ENCODE measurements around the gene ABLIM2.

Gene ABLIM2

DNA sequence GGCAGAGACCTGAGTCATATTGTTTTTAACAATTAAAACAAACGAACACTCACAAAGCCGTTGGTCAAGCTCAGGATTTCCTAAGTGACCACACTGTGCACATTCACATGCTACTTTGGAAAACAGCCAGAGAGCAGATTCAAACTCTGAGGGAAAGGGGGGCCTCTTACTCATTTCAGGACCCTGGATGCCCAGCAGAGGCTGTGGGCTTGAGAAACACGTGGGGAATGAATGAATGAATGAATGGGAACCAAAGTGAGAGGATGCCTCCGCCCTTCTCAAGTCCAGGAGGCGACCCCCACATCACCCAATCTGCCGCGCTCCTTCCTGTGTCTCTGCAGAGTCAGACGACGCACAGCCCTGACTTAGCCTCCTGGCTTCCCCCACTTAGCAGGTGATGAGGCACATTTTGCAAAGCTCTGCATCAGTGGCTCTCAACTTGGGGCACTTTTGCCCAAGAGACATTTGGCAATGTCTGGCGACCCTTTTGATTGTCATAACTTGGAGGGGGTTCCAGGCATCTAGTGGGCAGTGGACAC is 76.0 kb downstream of the ABLIM2 start:
- no peak for DNase-seq

DNA sequence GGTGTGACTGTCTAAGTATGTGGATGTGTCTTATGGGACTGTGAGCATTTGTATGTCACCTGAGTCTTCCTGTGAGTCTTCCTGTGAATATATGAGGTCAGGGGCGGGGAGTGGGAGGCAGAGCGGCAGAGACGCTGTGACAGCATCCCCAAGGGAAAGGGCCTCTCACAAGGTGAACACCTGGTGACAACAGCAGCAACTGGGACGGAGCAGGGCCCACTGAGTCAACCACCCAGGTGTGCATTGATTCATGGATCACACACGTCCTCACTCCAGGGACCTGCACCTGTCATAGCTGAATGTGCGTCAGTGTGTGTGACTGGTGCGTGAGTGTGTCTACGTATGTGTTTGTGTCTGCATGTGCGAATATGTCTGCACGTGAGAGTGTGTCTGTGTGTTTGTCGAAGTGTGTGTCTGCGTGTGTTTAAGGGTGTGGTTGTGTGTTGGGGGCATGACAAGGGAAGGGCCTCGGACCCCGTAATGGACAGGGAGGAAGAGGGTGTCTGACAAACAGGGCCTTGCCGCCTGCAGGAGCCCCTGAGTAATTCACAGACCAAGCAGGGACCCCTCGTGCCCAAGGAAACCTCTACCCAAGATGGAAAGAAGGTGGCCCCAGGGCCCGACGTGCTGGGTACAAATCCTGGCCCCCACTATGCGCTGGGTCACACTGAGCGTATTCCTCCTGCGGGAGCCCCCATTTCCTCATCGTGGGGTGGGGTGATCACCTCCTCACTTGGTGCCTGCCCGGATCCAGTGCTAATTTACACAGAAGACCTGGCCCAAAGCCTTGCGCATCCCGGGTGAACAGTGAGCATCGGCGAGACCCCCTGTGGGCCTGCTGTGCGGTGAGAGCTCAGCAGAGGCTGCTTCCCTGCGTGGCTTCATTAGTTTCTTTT is 76.7 kb downstream of the ABLIM2 start:
- DNase-seq, result no peak

DNA sequence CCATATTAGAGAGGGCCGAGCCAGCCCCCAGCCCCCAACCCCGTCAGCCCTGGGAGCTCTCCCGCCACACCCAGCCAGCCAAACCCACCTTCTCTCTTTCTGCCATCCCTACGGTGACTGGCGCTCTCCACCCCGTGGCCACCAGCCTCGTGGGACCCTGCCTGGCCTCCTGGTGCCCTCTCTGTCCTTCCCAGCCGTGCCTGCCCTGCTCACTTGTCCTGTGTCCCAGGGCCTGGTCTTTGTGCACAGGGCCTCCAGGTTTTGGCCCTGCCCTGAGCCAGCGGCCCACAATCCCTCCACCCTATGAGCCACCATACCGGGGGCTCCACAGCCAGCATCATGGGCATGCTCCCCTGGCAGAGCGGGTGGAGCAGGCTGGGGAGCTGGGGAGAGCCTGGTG is 77.4 kb downstream of the ABLIM2 start:
- DNase-seq, result no peak

DNA sequence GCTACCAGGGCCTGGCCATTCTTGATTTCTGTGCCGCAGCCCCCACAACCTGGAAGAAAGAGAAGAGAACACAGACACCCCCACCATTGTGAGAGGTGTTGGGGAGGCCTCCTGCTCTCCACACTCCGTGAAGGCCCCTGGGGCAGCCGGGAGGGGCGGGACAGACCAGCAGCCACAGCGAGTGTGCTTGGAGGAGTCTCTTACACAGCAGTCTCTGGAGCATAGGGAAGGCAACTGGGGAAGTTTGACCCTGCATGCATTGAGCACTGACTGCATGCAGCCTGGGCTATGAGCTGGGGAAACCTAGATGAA is 77.9 kb downstream of the ABLIM2 start:
- no peak for DNase-seq

DNA sequence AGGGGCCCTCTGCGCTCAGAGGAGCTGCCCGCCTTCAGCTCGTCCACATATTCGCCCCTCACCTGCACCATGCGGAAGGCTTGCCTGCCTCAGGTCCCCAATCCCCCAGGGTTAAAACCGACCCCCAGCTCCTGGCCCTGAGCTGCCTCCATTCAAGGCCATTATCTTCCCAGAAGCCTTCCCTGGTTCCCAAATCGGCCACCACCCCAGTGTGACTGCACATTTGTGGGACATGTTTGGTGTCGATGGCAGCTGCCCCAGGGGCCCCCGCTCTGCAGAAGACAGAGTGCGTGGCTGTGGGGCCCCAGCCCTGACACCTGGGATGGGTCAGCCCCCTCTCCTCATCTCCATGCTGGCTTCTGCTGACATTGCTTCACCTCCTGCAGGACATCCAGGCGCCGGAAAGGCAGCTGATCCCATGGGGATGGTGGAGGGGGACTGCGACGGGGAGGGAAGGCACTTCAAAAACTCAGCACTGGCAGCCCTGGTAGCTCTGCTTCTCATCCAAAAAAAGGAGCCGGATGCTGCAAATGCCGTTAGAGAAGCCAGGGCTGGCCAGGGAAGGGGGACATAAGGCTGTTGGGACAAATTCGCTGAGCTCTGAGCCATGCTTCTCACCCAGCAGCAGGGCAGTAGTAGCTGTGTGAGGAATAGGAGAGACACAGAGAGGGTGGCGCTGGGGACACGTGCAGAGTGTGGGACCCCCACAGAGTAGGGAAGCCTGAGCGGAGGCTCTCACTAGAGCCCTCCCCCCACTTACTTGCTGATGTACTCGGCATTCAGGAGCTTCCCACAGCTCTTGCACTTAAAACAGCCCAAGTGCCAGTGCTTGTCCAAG is 78.5 kb downstream of the ABLIM2 start:
- no peak for DNase-seq

DNA sequence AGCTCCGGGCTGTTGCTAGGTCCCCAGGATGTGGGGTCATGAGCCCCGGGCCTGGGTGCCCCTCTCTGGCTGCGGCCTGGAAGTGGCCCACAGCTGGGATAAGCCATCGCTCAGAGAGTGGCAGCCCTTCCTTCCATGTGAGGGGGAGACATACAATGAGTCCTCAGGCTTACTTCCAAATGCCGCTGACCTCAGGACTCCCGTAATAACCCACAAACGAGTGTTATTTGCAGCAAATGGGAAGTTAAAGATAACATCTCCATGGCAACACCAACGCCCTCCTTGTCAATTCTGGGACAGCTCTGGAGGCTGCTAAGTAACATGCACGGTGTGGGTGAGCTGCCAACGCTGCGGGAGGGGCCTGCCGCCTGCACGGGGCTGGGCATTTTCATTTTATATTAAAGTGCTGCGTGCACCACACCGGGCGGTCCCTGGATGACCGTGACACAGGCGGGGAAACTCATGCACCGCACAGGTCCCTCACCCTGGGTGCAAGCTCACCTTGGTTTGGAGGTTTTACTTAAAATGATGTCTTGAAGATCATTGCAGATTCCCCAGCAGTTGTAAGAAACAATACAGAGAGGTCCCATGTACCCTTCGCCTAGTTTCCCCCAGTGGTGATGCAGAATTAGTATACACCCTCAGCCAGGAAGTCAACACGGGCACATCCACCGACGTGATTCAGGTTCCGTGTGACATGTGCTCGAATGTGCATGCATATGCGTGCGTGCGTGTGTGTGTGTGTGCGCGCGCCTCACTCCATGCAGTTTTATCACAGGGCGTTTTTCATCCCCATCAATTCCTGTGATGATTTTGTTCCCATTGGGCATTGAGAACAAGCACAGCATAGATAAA is 79.4 kb downstream of the ABLIM2 start:
- DNase-seq, result no peak

DNA sequence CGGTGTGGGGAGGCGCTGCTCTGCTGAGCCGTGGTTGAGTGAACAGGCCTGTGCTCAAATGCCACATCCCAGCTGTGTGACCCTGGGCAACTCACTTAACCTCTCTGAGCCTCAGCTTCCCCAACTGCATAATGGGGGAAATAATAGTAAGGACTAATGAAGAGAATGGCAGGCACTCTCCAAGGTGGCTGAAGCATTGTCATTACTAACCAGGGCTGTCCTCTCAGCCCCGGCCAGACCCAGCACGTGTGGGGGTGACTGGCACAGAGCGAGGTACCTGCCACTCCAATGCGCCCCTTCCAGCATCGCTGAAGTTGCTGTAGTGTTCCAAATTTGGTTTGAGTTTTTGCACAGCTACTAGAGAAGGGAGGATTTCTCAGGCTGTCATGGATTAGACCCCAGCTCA is 80.0 kb downstream of the ABLIM2 start:
- DNase-seq, result no peak

DNA sequence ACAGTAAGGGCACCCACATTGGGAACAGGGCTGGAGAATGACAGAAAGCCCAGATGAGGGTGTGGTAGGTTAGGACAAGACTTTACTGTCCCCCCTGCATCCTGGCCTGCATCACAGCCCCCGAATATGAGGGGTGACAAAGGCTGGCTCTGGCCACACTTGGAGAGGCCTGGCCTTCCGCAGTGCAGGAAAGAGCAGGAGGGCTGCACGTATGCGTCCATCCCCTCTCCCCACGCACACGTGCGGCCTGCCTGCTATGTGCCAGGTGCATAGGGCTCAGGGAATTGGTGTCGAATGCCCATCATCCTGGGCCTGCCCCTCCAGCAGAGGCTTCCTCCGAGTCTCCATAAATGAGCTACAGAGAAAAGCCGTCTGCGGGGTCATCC is 80.5 kb downstream of the ABLIM2 start:
- no peak for DNase-seq

DNA sequence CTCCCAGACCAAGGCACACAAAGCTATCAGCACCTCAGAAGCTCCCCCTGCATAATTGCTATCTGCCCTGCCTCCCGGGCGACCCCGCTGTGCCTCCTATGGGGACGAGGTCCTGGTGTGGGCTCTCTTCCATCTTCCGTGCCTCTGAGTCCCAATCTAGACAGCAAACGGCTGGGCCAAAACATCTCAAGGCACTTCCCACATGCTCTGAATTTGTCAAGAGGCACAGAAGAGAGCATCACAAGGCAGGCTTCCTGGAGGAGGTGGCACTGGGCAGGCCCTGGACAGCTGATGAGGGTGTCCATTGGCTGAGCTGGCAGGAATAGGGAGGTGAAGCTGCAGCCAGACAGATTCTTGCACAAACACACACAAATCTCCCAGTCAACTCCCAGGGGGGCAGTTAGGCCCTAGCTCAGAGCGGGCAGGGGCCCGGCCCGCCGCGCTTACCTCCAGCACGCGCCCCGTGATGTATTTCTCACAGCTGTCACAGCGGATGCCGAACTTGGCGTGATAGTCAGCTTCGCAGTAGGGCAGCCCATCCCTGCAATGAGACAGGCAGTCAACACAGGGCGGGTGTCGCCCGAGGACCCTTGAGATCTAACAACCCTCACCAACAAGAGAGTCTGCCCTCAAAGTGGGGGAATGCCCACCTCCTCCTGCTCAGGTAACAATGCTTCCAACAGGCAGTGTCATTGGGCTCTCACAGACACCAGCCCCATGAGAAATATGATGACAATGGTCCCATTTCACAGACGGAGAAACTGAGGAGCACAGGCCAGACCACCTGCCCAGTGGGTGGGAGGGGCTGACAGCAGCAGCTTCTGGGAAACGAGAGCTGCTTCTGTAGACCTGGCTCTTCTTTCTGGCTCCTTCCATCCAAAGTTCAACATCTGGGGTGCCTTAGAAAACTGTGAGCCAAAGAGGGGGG is 81.2 kb downstream of the ABLIM2 start:
- DNase-seq, result no peak

DNA sequence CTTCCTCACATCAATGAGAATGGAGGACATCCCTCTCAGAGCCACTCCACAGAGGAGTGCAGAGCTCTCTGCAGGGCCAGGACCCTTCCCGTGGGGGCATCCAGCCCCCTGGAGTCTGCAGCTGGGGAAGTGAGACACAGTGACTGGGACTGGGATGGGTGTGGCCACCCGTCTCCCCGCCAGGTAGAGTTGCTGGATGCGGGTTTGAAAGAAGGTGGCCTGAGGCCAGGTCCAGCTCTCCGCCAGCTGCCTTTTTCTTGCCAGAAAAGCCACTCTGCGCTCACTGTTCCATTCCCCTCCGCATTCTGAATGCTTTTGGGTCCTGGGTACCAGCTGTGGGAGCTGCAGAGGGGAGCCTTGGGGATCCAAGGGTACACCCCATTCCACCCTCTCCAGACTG is 82.6 kb downstream of the ABLIM2 start:
- no peak for DNase-seq

DNA sequence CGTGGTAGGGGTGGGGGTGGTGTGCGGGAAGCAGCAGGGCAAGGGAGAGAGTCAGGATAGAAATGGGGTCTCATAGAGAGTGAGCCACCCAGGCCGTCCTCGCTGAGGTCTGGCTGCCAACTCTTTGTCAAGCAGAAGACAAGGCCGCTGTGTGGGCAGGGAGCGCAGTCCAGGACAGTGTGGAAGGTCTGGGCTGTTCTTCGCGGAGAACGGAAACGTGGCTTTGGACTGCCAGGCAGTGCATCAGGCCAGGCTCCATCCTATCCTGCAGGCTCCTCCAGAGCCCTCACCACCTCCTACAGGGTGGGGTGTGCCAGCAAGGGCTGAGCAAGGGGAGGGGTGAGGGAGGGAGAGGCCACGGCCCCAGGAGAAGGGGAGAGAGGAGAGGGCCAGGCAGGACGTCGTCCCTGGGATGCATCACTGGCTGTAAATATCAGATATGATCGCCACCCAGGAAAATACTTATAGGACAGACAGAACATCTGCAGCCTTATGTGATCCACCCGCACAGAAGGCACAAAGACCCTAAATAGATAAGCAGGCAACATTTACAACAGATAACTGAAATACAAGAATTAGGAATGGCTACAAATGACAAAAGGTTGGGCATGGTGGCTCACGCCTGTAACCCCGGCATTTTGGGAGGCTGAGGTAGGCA is 85.3 kb downstream of the ABLIM2 start:
- no peak for DNase-seq

DNA sequence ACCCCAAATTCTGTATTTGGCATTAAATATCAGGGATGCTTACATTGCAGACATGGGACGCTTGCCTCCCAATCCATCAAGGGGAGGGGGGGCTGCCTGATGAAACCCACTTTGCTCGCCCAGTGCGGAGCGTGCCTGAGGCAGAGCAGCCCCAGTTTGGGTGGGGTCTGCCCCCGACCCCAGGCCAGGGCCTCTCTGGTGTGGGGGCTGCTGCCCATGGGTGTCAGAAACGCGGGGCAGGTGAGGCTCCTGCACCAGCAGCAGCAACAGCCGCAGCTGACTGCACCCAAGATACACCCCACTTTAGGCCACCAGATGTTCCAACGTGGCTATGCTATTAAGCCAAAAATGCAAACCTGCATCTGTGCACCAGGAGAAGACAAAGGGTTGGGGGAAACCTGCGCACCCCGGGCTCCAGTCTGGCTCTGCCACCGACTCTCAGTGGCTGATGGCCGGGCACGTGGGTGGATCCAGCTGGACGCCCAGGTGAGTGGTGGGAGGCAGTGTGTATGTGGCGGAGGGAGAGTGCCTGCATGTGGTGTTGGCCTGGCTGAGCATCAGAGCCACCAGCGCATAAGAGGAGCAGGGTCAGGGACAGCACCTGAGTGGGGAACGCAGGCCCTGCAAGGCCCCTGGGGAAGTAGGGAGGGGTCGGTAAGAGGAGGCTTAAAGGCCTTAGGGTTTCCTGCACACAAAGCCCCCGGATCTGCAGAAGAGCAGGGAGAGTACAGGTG is 86.2 kb downstream of the ABLIM2 start:
- DNase-seq, result no peak

DNA sequence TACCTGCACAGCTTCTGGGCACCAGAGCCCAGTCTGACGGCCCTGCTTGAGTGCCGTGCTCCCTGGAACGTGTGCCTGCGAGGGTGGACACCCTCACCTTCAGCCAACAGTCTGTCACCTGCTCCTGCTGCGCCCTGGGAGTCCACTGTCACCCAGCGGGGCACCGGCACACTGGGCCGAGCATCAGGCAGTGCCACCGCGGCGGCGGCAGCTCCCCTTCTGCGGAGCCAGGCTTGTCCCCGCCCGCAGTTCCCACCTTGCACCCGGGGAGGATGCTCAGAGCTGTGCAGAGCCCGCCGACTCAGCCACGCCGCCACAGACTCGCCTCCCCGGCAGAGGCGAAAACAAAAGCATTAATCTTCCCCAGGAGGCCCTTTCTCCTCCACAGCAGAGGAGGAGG is 86.8 kb downstream of the ABLIM2 start:
- DNase-seq, result peak; percentile 49 to 82

DNA sequence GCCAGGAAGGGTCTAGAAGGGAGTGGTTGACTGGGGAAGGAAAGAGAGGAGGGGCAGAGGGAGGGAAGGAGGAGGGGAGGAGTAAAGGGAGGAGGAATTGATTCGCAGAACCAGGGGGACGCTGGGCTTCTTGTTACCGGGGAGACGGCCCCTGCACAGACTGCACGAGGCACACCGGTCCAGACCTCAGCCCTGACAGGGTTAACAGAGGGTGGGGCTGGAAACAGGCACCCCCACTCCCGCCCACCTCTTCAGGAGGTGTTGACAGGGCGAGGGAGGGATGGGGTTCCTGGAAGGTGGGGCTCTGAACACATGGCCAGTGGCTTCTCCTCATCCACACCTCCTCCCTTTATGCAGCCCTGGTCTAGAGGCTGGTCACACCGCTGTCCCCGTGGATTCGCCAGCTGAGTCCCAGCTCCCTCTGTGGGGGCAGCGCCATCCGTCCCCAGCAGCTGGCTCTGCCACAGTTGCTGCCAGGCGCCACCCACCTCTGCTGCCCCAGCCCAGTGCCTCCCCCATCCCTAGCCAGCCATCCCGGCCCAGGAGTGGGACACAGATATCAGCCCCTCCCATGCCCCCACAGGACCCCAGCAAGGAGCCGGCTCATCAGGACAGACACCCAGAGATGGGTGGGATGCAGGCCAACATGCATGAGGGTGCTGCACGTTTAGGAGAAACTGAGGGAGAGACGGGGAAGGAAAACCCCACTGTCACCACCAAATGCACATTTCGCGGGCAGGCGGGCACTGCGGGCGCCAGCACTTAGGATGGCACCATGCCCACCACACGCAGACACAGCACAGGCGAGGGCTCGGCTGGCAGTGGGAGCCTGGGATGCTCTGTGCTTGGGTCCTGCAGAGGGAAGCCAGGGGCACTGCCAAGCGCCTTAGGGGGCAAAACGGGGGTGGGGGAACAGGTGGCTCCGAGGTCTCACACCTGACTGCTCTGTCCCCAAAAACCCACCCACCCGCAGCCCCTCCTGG is 87.6 kb downstream of the ABLIM2 start:
- DNase-seq, result peak in 1 of 2 experiments; percentile 58

DNA sequence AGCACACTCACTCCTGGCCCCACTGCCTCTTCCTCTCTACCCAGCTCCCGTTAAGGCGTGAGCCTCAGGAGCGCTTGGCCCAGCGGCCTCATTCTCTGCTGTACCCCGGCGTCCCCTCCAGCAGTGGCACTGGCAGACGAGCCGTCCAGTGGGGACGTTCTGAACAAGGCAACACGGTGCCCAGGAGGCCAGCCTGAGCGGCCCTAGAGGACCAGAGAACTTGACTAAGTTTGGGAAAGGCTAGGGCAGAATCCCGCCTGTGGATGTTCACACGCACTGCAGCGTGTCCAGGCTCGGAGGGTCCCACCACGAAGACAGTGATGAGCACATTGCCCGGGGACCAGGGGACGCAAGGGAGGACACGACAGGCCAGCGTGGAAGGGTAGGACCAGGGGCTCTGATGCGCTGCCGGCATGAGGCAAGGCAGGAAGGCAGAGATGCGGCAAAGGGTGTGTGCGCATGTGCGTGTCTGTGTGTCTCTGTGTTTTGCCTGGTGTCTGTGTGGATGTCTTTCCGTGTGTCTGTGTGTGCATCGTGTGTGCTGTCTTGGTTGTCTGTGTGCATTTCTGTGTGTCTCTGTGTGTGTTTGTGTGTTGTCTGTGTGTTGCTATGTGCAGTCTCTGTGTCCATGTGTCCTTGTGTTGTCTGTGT is 89.4 kb downstream of the ABLIM2 start:
- DNase-seq, result no peak

DNA sequence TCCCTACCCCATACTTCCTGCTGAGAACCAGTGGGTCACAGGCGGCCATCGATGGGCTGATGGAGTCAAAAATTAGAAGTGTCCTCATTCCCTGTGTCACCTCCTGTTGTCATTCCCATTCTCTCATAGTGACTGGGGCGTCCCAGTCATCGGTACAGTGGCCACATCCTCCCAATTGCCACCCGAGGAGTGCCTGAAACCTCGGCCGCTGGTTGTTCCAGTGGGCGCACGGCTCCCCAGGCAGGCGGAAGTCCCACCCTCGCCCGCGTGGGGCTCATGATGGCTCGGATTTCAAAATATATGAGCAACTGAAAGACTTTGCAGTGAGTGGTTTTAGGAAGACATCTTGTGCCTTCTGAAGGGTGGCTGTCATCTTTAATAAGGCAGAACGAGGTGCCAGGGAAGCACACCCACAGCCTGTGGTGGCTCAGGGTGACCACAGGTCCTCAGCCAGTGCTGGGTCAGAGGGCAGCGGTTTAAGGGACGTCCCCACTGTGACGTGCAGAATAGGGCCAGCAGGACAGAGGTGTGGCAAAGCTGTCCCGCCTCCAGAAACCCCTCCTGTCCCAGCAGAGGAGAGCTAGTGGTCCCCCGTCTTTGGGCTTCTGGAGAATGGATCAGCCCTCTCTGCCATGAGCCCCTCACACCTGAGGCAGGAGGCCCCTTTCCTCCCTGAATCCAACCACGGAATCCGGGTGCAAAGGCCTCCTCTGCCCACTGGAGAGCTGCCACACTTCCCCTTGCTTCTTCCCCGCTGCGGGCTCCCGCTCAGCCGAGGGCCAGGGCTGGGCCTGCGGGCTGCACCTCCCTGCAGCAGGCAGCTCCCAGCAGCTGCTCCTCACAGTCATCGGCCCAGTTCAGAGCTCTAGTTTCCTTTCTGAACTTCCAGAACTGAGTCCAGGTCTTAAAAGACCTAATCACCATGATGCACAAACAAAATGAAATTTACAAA is 90.4 kb downstream of the ABLIM2 start:
- no peak for DNase-seq

DNA sequence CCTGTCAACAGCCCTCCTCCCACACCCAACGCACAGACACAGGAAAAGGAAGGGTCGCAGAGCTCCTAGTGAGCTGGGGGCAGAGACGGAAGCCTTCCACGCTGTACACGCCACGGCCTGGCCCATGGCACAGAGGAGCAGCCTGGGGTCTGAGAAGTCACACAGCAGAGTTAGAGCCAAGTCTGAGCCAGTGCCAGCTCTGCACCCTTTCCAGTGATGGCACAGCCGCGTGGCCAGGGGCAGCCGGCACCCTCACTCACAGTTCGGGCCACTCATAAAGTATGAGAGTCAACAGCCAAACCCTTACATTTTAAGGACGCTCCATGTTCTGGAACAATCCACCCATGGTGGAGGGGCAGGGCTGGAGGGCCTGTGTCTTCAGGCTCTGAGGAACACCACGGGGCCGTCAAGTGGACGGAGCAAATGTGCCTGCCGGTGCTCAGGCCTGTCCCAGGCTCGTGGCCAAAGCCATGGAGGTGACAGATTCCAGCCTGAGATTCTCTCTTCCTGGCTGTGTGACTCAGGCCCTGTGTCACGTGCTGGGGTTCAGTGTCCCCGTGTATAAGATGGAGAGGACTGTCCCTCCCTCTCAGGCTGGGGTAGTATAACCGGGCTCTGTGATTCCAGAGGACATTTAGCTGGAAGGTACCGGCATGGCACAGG is 91.2 kb downstream of the ABLIM2 start:
- DNase-seq, result no peak
